T follicular helper cell (primary cell): ENCODE results near the gene COL1A1.

Experiments used
- DNase-seq: peaks from one replicate; pipeline ENCODE4 v3.0.0-alpha.2; 2020; ENCODE audit warnings: low read depth

Gene COL1A1

DNA sequence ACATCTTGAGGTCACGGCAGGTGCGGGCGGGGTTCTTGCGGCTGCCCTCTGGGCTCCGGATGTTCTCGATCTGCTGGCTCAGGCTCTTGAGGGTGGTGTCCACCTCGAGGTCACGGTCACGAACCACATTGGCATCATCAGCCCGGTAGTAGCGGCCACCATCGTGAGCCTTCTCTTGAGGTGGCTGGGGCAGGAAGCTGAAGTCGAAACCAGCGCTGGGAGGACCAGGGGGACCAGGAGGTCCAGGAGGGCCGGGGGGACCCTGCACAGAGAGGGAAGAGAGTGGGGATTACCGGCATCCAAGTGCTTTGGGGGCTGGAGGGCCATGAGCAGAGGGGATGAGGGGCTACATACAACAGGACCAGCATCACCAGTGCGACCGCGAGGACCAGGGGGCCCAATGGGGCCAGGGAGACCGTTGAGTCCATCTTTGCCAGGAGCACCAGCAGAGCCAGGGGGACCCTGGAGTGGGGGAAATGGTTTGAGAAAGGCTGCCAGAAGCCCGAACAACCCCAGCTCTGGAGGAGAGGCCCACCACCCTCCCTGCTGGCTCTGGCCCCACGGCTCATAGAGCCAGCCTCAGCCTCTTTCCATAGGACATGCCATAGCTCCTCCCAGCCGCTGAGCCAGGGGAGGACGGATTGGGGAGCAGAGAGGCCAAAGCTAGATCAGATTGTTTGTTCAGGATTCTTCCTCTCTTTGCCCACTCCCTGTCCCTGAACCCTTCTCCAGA, 14.6 kb downstream of the COL1A1 start:
- no peak for DNase-seq

DNA sequence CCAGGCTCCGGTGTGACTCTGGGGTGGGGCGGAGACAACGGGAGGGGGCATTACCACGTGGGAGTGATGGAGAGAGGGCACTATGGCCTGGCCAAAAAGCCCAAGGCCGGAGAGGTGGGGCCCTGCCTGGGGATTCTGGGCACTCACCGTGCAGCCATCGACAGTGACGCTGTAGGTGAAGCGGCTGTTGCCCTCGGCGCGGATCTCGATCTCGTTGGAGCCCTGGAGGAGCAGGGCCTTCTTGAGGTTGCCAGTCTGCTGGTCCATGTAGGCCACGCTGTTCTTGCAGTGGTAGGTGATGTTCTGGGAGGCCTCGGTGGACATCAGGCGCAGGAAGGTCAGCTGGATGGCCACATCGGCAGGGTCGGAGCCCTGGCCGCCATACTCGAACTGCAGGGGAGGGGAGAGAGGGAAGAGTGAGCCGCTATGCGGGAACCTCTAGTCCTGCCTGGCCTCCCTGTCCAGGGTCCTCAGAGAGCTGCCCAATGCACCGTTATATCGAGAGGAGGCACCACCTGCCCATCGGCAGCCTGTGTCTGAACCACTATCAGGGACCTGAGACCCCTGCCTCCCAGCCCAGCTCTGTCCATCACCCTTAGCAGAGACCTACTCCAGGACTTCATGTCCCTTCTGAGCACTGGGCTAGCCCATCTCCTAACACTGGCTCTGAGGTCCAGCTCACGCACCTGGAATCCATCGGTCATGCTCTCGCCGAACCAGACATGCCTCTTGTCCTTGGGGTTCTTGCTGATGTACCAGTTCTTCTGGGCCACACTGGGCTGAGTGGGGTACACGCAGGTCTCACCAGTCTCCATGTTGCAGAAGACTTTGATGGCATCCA, 15.6 kb downstream of the COL1A1 start:
- no peak for DNase-seq

DNA sequence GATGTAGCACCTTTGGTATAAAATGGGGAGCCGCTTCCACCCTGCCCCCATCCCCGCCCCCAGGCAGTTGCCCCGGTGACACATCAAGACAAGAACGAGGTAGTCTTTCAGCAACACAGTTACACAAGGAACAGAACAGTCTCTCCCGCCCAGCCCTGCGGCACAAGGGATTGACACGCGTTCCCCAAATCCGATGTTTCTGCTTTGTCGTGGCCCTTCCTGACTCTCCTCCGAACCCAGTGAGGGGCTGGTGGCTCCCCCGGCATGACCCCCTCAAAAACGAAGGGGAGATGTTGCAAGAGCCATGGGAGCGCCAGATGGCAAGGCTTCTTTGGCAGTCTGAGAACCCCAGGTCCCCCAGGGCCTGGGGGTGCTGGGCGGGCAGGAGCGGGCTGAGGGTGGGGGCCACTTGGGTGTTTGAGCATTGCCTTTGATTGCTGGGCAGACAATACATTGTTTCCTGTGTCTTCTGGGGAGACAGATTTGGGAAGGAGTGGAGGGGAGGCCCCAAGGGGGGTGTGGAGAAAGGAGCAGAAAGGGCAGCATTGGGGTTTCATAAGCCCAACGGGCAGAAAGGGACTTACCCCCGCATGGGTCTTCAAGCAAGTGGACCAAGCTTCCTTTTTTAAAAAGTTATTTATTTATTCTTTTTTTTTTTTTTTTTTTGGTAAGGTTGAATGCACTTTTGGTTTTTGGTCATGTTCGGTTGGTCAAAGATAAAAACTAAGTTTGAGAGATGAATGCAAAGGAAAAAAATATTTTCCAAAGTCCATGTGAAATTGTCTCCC, 16.6 kb downstream of the COL1A1 start:
- no peak for DNase-seq

DNA sequence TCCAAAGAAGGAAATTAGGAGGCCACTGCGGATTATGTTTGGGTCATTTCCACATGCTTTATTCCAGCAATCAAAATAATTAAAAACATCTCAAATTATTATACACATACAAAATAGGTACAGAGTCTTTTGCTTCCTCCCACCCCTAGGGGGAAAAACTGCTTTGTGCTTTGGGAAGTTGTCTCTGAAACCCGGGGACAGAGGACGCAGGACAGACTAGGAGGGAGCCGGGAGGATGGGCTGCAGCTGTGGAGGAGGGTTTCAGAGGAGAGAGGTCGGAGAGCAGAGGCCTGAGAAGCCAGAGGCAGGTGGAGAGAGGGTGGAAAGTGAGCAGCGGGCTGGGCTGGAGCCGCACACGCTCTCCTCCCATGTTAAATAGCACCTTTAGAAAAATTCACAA, 17.4 kb downstream of the COL1A1 start:
- no peak for DNase-seq

DNA sequence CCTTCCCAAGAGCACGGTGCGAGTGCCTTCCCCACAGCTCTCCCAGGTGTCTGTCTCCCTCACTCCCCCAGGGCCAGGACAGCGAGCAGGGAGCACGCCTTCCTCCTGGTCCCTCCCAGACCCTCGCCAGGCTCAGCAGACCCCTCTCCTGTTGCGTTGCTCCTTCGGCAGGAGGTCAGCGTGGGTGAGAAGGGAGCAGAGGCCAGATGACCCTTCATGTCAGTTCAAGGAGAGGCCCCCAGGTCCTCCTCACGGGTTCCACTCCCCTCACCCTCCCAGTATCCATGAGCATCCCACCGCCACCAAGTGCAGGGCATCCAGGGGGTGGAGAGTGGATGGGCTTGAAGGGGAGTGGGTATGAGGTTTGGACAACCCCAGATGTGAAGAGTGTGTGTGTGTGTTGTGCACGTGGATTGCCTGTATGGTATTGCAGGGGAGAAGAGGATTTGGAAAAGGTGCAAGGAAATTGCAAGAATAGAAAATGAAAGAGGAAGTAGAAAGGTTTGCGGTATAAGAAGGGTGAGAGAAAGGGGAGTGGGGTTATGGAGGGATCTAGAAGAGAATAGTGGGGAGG, 17.9 kb downstream of the COL1A1 start:
- no peak for DNase-seq

DNA sequence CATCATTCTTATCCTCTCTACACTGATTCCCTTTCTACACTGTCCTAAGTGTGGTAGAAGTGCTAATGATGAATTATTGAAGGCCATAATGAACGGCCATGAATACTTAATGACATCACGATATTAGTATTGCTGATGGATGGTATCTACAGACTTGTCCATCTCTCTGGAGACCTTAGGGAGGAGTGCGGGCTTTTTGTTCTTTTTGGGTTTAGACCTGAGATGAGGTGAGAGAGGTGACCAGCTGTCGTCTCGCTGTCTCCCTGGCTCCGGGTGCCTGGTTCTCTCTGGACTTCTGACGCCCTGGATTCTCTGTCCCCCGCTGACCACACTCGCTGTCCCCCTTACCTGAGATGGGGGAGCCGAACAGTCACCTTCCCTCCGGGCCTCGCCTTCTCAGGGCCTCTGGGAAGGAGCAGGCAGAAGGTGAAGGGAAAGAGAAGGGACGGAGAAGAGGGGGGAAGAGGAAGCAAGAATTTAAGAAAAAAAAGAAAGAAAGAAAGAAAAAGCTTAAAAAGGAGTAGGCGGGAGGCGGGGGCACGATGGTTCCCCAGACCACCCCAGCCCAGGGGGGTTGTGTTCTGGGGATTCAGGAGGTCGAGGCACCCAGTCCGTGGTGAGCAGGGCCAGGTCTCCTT, 18.5 kb downstream of the COL1A1 start:
- no peak for DNase-seq

DNA sequence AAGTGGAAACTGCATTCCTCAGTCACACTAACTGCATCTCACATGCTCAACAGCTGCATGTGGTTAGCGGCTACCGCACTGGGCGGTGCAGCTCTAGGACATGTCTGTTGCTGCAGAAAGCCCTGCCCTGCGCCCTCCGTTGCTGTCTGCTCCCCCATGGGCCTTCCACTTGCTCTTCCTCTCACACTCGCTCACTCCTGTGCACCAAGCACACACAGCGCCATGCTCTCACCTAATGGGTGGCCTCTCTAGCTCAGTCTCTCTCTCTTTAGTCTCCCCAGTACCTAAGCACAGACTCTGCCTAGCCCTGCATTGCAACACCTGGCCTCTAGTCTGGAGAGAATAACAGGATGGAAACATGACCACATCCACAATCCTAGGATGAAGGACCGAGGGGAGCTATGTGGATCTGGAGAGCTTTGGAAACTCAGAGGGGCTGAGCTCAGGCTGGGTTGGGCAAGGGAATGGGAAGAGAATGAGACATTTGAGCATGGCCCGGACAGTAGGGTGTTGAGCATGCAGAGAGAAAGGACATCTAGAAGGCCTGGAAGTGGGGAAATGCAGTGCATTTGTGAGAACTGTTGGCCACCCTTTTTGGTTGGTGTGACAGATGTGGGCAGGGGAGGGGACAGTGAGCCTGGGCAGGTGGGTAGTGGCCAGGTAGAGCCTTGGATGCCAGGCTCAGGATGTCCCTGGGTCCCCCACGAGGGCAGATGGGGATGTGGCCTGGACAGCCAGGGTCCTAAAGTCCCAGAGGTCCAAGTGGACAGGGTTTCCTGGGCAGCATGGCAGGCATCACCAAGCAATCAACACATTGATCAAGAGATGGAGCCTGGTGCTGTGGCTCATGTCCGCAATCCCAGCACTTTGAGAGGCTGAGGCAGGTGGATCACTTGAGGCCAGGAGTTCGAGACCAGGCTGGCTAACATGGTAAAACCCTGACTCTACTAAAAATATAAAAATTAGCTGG, 19.6 kb downstream of the COL1A1 start:
- no peak for DNase-seq

DNA sequence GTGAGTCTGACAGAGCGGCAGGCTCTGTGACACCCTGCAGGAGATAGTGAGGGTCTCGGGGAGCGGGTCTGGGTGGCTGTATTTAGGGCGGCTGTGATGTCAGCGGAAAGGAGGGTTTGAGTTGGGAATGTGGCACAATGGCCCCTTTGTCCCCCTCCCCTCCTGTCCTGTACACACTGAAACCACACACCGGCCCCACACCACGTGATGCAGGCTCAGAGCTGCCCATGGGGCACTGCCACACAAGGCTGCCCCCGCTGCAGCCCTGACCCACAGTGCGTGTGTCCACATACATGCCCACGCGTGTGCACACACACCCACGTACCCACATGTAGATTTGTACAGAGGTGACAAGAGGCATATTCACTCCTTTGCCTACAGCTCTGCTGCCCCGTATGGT, 20.3 kb downstream of the COL1A1 start:
- DNase-seq, result no peak

DNA sequence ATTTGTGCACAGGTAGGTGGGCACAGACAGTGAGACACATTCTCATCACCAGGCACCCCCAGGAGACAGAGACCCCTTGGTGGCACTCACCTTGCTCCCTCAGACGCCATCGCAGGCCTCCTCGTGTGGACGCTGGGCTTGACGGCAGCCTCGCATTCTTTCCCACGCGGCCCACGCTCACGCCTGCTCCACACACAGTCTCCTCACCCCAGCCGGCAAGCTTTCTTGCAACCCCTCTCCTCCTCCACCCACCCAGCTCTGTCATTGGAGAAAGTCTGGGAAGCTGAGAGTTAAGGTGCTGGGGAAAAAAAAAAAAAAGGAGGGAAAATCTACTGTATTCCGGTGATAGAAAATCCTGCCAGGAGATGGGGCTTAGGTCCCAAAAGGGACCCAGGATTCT, 20.8 kb downstream of the COL1A1 start:
- DNase-seq, result no peak

DNA sequence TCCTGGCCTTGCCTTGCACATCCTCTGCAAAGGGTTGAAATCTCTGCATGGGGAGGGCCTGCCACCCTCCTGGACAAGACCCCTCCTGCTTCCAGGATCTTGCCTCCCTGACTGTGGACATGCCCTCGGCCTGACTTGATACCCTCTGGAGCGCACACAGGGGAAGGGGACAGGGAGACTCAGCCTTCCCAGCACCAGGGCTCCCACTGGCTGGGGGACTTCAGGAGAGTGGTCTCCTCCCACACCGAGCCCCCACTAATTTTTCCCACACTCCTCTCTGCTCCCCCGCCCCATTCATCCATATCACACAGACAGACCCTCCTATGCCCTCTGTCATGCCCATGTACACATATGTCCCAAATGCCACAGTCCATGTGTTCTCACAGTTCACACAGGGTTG, 21.3 kb downstream of the COL1A1 start:
- no peak for DNase-seq

DNA sequence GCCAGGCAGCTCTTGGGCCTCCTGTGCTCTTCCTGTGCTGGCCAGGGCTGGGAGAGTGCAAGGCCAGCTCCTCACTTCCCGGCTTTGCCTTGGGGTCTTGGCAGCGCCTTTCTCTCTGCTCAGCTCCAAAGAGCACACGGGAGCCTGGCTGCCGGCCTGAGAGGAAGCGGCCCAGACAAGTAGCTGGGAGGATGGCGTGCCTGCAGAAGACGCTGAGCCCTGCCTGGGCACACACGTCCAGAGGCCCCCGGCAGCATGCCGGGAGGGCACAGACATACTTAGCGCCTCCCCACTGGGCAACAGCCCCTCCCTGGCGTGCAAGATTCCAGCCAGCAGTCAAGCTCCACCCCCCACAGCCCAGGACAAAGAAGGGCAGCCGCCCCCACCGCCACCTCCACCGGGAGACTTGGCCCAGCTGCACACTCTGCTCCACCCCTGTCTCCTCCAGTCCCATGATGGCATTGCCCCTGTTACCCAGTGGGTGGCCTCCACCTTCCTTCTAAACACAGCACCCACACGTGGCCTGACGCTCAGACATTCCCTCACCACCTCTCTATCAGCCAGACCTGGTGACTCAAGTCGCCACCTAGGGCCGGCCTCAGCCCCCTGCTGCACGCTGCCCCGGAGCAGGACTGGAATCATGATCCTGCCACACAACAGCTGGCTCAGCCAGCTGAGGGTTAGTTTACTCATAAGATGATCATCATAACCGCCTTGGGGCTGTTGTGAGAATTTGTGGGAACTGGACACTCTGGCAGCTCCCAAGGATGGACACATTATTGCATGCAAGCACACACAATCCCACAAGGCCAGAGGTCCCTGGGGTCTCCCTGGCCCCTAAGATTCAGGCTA, 23.2 kb downstream of the COL1A1 start:
- DNase-seq, result no peak

DNA sequence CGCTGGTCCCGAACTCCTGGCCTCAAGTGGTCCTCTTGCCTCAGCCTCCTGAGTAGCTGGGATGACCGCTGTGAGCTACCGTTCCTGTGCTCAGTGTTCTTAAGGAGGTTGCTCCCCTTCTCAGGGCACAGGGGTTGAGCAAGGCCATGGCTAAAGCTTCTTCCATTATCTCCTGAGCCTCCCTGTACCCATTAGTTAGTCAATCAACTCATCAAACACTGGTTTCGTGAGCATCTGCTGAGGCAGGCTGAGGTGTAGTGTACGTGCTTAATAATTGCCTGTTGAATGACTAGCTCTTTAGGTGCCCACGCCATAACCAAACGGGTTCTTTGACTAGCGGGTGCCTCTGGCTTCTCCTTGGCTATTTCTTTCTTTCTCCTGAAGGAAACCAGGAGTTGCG, 24.0 kb downstream of the COL1A1 start:
- DNase-seq, result no peak

DNA sequence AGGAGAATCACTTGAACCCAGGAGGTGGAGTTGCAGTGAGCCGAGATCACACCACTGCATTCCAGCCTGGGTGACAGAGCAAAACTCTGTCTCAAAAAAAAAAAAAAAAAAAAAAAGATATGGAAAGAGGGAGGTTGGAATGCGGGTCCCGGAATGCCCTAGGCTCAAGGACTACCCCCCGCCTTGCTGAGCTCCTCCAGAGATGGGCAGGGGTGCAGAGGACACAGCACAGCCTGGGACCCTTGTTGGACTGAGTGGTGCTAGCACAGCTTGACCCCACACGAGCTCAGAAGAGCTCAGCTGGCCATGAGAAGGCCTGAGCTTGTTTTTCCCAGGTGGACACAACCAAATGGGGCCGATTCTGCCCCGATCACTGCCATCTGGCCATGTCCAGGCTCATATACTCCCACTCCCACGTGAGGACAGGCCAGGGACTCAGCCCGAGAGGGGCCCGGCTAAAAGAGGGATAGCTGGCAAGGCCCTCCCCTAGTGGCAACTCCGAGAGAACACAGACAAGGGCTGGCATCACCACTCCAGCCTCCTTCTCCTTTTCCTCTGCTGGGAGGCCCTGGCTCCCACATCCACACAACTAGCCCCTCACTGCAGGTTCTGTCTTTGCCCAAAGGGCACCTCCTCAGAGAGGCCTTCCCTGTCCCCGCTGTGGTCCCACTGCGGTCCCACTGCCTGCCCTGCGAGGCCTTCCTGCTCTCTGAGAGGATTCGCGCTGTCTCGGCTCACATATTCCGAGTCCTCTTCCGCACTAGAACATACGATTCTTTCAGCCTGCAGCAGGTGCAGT, 24.7 kb downstream of the COL1A1 start:
- DNase-seq, result no peak

DNA sequence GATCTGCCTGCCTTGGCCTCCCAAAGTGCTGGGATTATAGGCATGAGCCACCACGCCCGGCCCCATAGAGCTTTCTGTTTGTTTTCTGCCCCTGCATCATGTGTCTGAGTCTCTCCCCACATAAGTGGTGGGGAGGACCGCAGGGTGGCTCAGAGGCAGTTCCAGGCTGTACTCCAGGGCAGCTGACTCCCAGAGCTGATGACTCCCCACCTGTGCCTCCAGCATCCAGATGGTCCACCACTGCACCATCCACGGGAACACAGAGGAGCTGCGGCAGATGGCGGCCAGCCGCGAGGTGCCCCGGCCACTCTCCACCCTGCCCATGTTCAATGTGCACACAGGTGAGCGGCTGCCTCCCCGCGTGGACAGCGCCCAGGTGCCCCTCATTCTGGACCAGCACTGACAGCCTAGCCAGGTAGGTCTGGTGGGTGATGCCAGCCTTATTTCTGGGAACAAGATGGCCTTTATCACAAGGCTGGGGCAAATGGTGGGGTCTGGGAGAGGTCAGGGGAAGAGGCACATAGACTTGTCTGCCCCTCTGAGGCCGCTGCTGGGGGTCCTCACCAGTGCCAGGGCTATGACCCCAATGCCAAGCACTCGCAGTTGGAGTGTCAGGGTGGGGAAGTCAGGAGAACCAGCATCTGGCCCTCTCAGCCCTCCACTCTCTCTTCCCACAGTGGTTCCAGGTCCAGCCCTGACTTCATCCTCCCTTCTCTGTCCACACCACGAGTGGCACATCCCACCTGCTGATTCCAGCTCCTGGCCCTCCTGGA, 26.2 kb downstream of the COL1A1 start:
- DNase-seq, result no peak

DNA sequence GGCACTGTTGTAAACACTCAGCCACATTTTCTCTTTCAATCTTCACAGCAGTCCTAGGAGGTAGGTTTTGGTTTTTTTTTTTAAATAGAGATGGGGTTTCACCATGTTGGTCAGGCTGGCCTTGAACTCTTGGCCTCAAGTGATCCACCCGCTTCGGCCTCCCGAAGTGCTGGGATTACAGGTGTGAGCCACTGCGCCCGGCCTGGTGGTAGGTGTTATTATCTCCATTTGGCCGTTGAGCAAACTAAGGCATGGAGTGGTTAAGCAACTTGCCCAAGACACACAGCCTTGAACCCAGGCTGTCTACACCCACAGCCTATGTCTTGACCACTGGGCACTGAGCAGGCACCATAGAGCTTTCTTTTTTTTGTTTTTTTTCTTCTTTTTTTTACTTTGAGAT, 27.0 kb downstream of the COL1A1 start:
- DNase-seq, result no peak

DNA sequence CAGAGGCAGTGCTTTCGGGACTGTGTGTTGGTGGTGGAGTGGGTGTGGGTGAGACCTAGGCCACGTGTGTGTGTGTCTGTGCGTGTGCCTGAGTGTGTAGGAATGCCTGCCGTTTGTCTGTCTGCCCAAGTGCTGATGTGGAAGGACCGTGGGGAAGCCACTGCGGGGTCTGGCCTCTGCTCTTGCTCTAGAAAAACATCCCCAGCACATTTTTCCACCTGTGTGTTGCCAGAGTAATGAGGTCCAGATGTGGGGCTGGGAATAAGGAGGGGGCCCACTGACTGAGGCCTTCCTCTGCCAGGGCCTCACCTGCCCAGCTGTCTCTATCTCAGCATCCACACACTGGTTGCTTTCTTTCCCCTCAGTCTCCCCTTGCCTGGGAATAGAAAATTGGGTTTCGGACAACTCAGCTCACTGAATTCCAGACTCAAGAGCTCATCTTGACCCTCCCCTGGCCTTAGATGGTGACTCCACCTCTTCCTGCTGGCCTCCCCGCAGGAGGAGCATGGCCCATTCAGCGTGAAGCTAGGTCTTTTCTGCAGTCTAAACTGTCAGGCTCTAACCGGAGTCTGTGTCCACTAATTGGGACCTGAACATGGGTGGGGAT, 28.0 kb downstream of the COL1A1 start:
- no peak for DNase-seq

DNA sequence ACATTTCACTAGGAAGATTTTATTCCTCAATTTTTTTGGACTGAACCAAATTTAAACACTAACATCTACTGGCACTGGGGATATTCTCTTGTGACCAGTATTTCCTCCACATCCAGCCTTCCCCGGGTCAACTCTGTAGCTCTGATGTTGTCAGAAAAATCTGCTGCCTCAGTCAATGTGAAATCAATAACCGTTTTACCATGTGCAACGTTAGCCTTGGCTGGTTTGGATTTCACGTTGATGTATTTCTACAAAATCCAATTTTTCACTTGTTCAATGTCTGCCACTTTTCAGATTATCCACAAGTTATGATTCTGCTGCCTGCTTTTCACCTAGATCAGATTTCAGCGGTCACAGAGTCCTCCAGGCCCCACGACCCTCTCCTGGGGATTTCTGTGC, 28.5 kb downstream of the COL1A1 start:
- no peak for DNase-seq

DNA sequence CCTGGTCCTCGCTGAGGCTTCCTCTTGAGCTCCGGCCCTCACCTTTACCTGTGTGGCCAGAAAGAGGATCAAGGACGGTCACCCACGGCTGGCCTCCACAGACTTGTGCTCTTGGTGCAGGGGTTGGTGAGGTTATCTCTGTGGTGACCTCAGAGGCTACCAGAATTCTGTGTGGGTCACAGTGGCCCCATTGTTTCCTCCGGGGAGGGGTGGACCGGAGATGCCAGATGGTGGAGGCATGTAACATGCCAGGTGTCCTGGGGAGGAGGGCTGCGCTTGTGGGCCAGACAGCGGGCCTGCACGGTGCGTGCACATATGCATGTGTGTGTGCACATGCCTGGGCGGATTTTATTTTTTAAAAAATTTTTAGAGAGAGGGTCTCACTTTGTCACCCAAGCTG, 29.3 kb downstream of the COL1A1 start:
- no peak for DNase-seq
